NOMO-1 (cell line): ENCODE measurements around the gene TP53TG5.

Experiments
- DNase-seq, 2 experiments: peaks; one replicate each; lab custom pipeline; 2025; ENCODE audit not compliant: unreplicated experiment in 2 of 2; lab: John Stamatoyannopoulos, UW

The TP53TG5 gene

GRCh38 chr20:45406260-45407066, 28.3 kb upstream of the TP53TG5 start:
- peak in 1 of 2 experiments; percentile 26 for DNase-seq

- DNase-seq = no peak
These were observed 27.6 kb upstream of the TP53TG5 start for GRCh38 chr20:45405571-45406259.

GRCh38 chr20:45404438-45404837, 26.3 kb upstream of the TP53TG5 start:
- DNase-seq = no peak

GRCh38 chr20:45402946-45403345, 24.8 kb upstream of the TP53TG5 start:
- DNase-seq = no peak

GRCh38 chr20:45400346-45401031, 22.4 kb upstream of the TP53TG5 start:
- DNase-seq = no peak

GRCh38 chr20:45399018-45399417, 20.9 kb upstream of the TP53TG5 start:
- DNase-seq = no peak

GRCh38 chr20:45395114-45395415, 16.9 kb upstream of the TP53TG5 start:
- DNase-seq = no peak

GRCh38 chr20:45394221-45395113, 16.3 kb upstream of the TP53TG5 start:
- no peak for DNase-seq

GRCh38 chr20:45392733-45393132, 14.6 kb upstream of the TP53TG5 start:
- no peak for DNase-seq

- no peak for DNase-seq
These were observed 13.4 kb upstream of the TP53TG5 start for GRCh38 chr20:45391559-45391958.

GRCh38 chr20:45390931-45391330, 12.8 kb upstream of the TP53TG5 start:
- no peak for DNase-seq

GRCh38 chr20:45387274-45387673, 9.1 kb upstream of the TP53TG5 start:
- no peak for DNase-seq

GRCh38 chr20:45377269-45377668, 856 bp downstream of the TP53TG5 start:
- no peak for DNase-seq

- DNase-seq = no peak
These were observed 3.2 kb downstream of the TP53TG5 start for GRCh38 chr20:45374966-45375365.

GRCh38 chr20:45374101-45374467, 4.0 kb downstream of the TP53TG5 start:
- DNase-seq = no peak

- peak; percentile 77 to 89 for DNase-seq
These were observed 4.6 kb downstream of the TP53TG5 start for GRCh38 chr20:45373353-45374100.

- DNase-seq = no peak
These were observed 5.3 kb downstream of the TP53TG5 start for GRCh38 chr20:45372646-45373352.

- DNase-seq = no peak
These were observed 5.9 kb downstream of the TP53TG5 start for GRCh38 chr20:45372241-45372640.

GRCh38 chr20:45370571-45371160, 7.5 kb downstream of the TP53TG5 start:
- DNase-seq = no peak
